GM21381 (cell line): Measurements from ENCODE around the gene PAX3.

Experiments used
- ATAC-seq: cut with Tn5 transposase; IDR thresholded peaks from one replicate; pipeline ENCODE4 v1.9.1; 2021; ENCODE audit warnings: mild to moderate bottlenecking, moderate library complexity; ENCODE audit not compliant: unreplicated experiment

Gene PAX3

DNA sequence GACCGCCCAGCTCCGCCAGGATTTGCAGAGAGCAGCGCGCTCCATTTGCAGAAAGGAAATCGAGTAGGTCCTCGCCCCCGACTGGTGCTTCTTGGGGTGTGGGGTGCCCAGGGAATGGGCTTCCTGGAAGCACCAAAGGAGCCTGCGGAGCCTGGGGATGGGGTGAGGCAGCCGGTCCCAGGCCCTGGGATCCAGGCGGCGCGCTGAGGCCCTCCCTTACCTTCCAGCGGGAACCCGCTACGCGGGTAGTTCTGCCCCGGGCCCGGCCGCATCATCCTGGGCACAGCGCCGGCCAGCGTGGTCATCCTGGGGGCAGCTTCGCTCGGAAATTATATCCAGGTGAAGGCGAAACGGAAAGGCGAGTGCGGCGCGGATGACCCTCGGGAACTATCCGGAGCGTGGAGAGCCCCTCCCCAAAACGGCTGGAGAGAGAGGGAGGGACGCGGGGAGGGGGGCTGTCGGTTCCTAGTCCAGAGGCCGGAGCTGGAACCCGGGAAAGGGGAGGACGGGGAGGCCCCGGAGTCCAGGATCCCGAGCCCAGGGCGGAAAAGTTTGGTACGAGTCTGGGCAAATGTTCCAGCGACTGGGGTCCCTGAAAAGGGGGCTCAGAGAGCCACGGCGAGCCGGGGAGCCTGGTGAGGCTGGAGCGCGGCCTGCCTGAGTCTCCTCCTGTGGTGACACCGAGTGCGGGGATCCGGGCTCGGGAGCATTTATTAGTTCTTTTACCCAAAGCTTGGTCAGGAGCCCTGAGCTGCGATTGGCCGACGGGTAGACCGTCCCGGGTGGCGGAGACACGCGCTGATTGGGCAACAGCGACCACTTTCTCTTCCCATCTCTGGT lies at the start of gene PAX3:
TSS of gene PAX3 (minus strand) at position 688 of the 840 bp plus-strand sequence. CDS start at position 305, 383 bp downstream.
- no peak for ATAC-seq

DNA sequence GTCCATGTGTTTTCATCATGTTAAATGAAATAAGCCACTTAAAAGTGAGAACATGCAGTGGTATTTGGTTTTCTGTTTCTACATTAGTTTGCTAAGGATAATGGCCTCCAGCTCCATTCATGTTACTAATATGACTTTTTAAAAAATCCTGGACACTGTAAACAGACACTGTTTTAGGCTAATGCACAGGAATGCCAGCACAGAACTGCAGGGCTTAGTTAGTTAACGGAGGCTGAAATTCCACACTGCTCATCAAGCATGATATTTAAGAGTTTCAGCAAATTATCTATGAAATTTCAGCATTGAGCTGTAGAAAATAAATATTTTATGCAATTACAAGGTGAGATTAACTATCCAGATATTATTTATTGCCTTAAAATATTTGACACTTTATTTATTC lies 42.5 kb upstream of the PAX3 start:
- no peak for ATAC-seq

DNA sequence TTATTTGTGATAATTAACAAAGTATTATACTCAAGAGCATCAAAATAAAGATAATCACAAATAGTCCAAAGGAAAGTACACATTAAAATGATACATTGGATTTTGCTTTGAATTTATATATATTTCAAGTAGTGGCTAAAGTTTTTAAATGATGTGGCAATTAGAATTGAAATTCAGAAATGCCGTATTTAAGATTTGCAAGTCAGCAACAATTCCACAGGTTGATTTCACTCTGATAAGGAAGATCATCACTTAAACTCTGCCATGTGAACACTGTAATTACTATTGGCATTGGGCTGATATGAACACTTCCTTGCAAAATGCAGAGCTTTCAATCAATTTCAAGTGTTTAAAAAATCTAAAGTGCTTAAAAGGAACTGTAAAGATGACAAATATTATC lies 39.6 kb upstream of the PAX3 start:
- ATAC-seq, result no peak

DNA sequence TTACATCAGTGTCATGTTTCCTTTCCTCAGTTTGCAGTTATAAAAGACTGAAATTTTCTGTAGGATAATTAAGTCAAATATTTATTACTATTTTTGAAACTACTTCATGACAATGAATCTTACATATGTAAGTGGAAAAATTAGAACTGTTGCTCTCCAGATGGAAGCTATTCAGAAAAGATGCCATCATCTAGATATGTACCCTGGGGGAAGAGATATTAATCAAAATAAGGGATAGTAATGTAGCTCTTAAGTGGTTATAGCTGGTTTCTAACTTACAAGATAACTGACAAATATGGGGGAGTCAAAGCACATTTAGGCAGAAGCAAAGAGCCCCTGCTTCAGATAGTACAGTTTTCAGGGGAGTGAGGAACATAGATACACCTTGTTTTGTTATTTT lies 38.1 kb upstream of the PAX3 start:
- no peak for ATAC-seq

DNA sequence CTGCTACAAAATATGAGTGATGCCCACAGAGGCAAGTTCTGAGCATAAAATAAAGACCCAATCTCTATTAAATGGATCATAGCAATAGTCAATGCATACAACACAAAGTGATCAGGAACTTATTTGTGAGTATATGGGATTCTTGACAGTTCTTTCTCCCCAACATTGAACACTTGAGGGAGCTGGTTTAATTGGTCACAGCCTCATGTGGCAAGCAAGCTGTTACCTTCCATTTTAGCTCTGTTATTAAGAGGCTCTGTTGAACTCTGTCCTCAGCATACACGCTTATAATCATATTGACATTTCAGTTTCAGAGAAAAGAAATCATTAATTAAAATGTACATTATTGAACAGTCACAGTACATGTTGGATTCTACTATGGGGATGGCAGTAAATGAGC lies 37.6 kb upstream of the PAX3 start:
- ATAC-seq, result no peak

DNA sequence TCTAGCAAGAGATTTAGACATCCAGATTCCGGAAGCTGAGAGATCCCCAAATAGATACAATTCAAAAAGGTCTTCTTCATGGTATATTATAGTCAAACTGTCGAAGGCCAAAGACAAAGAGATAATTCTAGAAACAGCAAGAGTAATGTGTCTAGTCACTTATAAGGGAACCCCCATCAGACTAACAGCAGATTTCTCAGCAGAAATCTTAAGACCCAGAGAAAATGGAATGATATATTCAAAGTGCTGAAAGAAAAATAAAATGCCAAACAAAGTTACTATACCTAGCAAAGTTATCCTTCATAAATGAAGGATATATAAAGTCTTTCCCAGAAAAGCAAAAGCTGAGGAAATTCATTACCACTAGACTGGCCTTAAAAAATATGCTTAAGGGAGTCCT lies 36.1 kb upstream of the PAX3 start:
- ATAC-seq, result no peak

DNA sequence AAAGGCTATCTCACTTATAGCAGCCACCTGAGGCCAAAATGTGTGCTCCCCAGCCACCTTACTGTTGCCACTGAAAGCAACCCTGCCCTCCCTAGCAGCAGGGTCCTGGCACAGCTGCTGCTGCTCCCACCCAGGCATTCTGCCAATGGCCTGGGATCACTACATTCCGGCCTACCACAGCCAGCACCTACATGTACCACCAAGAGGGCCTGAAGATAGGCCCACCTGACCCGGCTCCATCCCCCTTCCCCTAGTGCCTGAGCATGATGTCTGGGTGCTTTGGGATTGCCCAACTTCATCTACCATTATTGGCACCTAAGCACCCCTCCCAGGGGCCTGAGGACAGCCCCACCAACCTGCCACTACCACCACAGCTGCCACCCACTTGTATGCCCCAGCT lies 34.6 kb upstream of the PAX3 start:
- no peak for ATAC-seq

DNA sequence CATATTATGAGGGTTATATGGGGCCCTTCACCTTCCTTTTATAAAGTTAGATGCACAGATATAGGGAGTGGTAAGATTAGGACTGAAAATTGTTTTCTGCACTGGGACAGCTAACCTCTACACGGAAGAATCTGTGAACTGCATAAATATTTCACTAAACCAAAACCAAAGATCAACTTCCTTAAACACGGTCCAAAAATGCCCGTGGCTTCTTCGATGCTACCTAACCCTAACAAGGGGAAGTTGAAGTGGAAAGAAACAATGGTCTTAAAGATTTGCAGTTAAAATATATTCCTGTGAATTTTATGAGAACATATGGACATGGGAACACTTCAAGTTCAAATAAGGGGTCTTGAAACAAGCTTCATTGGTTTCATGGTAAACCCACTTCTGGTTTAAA lies 33.3 kb upstream of the PAX3 start:
- no peak for ATAC-seq

DNA sequence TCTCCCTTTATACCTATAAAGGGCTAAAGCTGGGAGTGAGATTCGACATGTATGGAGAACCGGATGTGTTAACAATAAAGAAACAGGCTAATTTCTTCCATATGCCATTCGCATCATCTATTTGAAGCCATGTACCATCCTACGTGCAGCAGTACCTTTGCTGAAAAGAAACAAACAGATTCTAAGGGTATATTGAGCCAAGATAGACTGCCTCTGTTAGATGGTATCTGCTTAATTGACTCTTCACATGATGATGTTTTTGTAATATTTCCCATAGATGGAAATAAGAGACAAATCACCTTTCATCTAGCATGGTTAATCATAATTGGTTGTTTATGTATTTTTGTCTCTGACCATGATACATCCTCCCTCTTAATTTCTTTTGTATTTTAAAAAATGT lies 32.1 kb upstream of the PAX3 start:
- no peak for ATAC-seq

DNA sequence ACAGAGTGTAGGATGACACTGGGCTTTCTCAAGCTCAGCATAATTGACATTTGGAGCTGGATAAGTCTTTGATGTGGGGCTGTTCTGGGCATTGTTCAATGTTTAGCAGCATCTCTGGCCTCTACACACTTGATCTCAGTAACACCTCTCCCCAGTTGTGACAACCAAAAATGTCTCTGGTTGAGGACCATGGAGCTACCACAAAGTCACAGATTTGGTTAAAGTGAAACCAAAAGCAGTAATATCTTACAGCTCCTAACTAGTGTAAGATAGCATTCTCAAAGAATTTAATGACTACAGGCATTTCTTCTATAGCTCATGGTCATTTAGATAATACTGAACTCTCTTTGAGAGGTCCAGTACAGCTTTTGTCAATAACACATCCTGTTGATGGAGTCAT lies 23.4 kb upstream of the PAX3 start:
- peak; percentile 21 for ATAC-seq

DNA sequence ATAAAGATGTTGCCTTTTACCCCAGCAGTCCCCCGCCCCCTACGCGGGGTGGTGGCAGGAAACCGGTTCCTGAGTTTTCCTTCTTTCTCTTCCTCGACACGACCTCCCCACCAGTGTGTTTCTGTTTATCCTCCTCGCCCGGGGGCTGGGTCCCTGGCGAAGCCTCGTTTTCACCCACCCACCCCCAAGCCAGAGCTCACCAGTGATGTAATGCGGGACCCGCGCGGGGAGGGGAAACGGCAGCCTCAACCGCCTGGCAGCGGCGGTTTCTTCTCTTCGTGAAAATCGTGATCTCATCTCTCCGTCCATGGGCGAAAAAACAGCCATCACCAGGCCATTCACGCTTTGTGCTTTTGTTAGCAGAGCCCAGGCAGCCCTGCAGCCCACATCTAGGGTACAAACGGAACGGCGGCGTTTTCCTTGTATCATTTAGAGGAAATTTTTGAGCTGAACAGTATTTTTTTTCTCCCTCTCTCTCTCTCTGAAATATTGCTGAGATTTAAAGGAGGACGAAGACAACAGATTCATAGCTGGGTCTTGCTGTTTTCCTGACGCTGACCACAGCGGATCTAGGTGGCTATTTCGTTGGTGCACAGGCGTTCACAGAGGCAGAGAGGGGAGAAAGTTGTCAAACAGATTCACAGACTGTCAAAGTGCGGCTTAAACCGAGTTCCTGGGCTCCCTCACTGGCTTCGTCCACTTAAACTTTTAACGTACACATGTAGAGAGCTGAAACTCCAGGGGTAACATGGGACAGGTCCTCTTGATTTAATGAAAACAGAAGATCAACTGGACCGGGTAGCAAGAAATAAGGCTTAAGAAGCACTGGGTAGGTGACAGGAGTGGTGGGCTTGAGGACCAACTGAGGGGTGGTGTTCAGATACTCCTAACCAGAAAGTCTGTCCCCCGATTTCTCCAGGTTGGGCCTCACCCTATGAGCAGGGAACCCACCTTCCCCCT lies 21.9 kb upstream of the PAX3 start:
- ATAC-seq, result peak; percentile 1

DNA sequence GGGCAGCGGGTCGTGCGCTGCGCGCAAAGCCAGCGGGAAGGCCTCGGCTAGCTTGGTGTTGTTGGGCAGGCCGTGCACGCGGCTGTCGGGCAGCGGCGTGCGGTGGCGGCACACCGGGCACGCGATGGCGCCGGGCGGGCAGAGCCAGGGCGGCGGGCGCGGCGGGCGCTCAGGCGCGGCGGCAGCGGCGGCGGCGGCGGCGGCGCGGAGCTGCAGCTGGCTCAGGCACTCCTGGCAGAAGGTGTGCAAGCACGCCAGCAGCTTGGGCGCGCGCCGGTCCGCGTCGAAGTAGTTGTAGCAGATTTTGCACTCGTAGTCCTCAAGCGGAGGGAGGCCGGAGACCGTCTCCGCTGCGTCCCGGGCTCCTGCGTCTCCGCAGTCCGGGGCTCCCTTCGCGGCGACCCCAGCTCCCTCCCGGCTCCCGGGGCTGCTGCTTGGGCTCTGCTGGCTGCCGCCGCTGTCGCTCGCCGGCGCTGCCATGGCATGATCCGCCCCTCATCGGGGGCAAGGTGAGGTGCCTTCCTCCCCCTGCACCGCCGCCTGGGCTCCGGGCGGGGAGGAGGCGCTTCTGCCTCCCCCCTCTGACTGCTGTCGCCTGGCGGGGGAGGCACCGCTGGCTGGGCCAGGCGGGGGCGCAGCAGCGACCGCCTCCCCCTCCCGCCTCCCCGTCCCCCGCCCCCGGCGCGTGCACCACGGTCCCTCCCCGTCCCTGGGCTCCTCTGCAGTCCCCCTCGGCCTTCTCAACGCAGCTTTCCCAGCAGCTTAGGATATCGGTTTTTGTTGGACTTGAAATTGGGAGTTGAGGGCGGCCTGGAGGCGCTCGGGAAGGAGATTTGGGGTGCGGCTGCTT lies 21.0 kb upstream of the PAX3 start:
- ATAC-seq, result peak; percentile 47

DNA sequence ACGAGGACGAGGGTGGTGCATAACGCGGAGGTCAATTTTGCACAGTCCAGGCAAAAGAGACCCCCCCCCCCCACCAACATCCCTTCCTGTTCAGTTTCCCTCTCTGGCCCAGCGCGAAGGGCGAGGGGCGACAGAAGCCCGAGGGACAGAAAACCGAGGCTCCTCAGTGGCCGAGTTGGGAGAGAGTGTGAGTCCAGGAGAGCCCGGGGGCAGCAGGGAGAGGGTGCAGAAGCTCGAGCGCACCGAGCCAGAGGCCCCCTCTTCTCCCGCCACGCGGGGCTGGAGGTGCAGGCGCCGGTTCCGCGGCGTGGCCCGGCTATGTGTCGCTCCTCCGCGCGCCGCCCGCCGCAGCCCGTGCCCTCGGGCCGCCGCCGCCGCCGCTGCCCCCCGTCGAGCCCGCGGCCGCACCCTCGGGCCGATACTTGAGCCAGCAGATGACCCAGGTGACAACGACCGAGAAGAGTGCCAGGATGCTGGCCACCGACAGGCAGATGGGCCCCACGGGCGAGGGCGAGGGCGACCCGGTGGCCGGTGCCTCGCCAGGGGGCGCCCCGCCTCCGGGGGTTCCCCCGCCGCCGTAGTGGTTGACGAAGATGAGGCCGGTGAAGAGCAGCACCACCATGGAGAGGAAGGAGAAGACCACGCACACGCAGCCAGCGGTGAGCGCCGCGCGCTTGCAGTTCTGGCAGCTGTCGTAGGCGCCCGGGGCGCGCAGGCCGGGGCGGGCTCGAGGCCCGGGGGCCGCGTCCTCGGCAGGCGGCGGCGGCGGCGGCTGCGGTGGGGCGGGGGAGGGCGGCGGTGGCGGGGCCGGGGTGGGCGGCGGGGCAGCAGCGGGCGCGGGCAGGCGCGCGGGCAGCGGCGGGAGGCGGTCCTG lies 20.2 kb upstream of the PAX3 start:
- ATAC-seq, result peak; percentile 37

DNA sequence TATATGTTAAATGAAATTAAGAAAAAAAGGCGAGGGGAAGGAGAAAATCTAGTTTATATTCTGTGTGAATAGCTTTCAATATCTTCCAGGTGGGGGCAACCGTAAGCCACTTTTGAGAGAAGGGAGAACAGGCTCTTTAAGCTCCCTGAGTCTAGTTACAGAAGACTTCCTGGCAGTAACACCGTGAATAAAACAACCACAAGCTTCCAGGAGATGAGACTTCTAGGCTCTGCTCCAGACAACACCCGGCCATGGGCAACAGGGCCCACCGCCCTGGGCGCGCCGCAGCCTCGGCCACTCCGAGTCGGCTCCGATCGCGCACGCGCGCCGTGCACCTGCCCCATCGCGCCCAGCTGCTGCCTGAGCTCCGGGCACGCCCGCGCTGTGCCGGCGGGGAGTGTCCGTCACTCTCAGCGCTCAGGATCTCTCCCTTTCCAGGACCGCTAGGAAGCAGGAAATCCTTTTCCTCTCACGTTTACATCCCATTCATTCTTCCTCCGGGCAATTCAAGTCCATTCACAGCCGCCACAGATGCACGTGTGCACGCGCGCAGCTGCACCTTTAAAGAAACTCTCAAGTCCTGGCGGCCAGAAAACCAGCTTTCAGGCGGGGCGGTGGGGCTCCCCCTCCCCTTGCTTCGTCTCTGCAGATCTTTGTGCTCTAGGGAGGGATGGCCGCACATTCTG lies 19.4 kb upstream of the PAX3 start:
- peak; percentile 44 for ATAC-seq

DNA sequence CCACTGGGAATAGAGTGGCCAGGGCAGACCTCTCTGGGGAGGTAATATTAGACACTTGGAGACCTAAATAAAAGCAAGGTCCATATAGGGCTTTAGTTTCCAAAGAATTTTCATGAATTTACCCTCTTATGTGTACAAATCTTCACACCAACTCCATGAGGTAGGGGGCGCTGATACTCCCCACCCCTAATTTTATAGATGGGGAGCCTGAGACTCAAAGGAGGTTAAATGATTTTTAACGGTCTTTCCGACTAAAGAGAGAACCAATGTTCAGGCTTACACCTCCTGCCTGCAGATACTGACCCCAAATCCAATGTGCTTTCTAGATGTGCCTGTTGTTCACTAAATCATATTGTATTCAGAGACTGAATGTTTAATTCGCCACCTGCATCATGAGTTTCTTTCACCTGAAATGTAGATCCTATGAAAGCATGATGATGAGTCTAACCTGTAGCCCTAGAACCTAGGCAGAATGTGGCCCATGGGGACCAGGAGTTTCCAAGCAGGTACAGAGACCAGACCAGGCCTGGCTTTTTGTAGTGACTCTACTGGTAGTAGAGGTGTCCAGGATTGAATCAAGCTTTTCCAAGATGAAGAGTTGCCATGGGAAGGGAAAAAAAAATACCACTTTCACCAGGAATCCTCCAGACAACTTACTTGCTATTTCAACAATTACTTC lies 16.8 kb upstream of the PAX3 start:
- ATAC-seq, result no peak

DNA sequence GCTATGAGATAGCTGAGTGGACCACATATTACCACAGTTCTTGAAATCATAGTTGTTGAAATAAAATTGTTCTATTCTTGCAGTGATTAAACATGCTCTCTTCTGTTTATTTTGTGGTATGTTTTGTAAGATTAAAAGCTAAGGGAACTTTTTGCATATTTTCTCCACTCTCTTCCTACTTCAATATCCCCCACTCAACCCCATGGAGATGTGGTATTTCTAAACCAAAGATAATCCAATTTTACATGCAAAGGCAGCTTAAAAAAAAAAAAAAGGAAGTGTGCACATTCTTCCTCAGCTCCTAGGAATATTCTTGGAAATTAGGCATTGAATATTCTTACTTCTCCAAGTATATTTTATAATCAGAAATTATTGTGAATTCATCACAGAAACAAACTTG lies 15.0 kb upstream of the PAX3 start:
- ATAC-seq, result no peak

DNA sequence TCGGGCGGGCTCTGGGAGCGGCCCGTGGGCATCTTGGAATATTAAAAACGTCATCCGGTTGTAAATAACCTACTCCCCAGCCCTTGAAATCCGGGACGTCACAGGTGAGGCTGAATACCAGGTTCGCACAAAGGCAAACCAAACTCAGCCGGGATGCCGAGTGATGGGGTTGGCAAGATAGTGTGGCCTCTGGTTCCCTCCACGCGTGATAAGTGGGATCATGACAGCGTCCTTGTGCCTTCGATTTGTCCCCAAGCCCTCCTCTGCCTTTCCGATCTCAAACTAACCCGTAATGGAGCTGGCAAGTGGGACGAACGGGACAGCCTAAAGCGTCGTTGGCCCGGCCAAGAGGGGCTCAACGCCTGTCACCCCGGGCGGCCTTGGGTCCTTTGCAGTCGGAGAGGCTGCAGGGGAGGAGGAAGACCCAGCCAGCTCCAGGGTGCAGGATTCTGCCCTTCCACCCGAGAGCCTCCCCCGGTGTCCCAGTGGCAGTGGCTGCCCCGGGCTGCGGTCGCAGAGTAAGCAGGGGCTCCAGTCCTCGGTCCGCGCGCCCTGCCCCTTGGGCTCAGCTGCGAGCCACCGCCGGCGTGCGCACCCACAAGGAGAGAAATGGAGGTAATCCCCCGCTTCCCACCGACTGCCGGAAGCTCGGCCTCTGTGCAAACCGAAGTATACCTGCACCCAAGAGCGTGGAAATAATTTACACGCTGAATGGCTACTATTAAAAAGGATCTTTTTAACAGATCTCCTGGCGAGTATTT lies 13.4 kb upstream of the PAX3 start:
- no peak for ATAC-seq

DNA sequence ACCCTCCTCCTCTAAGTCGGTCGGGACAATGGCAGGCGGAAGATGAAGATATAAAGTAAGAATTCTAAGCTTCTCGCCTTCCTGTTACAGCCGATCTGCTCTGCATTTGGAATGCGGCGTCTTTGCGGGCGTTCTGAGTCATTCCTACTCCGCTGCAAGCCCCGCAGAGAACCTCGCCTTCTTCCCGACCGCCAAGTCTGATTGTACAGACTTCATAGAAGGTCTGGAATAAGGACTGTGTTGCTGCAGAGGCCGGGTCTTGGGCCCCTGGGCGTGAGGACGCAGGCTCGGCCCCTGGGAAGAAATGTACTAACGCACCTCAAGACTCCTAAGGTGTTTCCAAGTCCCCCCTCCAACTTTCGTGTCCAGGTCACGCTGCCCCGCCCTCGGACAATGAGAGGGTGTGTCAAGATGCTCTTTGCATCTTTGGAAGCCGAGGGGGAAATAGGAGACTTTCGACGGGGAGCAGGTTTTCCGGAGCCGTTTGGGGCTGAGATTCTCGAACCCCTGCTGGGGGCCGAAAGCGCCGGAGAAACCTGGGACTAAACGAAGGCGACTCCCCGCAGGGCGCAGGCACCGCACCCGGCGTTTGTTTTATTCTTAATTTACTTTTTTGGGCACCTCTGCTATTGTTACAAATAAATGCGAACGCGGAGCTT lies 12.7 kb upstream of the PAX3 start:
- ATAC-seq, result no peak
